Retinal pigment epithelial cell (primary cell): Measurements from ENCODE around the gene LANCL2.

ENCODE experiments used
- DNase-seq: peaks from one replicate; pipeline ENCODE4 v3.0.0-alpha.2; 2010; ENCODE audit warnings: low read depth
- H3K4me3 ChIP-seq: 2 replicates; pipeline ENCODE4 v1.5.1; 2011; ENCODE audit warnings: mild to moderate bottlenecking, low read length, control low read depth, moderate library complexity
- CTCF ChIP-seq: conservative IDR thresholded peaks from 2 replicates; pipeline ENCODE4 v1.5.1; 2011; ENCODE audit warnings: low read depth, low read length, control low read depth, inconsistent platforms

The LANCL2 gene

DNA sequence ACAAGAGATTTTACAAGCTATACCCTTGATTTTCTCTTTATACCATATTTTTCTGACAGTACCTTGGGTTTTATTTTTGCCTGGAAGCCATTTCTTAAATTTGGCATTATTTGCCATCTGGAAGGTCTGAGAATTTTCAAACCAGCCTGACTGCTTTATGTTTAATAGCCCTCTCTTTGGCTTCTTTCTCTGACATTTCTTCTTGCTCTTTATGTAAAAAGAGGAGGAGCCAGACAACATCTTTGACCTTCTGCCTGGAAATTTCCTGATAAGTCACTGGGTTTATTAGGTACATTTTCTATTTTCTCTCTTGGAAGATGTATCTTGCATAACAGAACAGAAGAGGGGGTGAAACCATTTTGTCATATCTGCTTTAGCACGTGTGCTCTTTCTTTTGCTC, 79.6 kb downstream of the LANCL2 start:
- H3K4me3 ChIP-seq = no peak overlapping the region
- no peak for DNase-seq
- no peak for TF ChIP-seq CTCF

DNA sequence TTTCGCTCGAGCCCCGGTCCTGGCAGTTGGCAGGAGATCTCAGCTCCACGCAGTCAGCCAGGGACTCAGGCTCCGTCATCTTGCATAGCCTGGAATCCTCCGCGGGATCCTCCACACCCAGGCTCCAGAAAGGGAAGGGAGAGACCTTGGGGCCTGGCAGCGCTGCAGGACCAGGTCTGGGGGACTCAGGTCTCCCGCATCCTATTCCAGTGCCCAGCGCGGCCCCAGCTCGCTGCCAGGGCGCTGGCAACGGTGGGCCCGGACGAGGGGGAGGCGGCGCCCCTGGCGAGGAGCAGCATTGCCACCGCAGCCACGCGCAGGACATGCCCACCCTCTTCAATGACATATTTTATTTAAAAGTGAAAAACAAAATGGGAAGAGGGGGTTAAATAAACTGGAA, 83.4 kb downstream of the LANCL2 start:
- TF ChIP-seq CTCF = no peak
- H3K4me3 ChIP-seq = no peak overlapping the region

DNA sequence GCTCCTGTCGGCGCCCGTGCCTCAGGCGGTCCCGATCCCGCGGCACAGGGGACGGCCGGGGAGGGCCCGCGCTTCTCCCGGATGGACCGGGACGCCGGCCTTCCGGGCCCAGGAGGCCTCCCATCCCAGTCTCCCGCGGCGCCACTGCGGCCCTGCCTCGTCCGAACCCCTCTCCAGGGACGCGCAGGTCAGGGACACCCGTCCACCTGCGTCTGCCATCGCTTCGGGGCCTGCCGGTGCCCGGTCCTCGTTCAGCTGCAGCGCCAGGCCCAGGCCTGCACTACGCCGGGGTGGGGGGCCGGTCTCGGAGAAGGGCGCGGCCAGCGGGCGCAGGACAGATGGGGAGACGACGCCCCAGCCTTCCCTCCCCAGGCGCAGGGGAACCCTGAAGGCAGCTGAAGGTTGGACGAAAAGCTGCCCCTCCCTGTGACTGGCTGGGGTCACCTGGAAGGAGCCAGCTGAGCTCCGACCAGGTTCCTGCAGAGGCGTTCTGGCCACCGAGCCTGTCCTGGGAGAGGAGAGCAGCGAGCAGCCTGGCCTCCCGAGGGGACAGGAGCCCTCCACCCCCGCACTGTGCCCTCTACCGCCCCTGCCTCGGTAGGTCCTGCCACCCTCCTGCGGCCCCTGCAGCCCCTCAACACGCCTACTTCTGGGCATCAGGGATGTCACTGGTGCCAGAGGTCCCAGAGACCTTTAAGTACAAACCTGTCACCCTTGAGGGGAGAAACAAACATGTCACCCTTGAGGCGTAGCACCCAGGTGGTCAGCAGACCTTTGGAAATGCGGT, 84.3 kb downstream of the LANCL2 start:
- TF ChIP-seq CTCF = no peak
- DNase-seq = no peak
- no peak overlapping the region for H3K4me3 ChIP-seq

More for the DNA sequence above, 83.4 kb downstream of the LANCL2 start:
- DNase-seq = no peak

- TF ChIP-seq CTCF = no peak
- H3K4me3 ChIP-seq = no peak overlapping the region
- DNase-seq = no peak
Observed at GRCh38 chr7:55449992-55450535, 84.9 kb downstream of the LANCL2 start.

DNA sequence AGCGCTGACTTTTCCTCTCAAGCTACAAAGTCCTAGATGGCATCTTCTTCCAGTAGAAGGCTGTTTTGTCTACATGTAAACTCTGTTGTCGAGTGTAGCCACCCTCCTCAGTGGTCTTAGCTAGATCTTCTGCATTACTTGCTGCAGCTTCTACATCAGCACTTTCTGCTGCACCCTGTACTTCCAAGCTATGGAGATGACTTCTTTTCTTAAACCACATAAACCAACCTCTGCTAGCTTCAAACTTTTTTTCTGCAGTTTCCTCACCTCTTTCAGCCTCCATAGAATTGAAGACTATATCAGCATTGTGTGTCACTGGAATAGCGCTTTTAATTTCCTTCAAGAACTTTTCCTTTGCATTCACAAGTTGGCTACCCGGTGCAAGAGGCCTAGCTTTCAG, 87.8 kb downstream of the LANCL2 start:
- DNase-seq = no peak
- TF ChIP-seq CTCF = no peak

GRCh38 chr7:55457801-55458200, 92.7 kb downstream of the LANCL2 start:
- H3K4me3 ChIP-seq = no peak overlapping the region
- TF ChIP-seq CTCF = no peak
- DNase-seq = no peak

More for the DNA sequence above, 87.8 kb downstream of the LANCL2 start:
- no peak overlapping the region for H3K4me3 ChIP-seq

GRCh38 chr7:55458351-55458750, 93.2 kb downstream of the LANCL2 start:
- no peak overlapping the region for H3K4me3 ChIP-seq
- DNase-seq = no peak
- no peak for TF ChIP-seq CTCF
